Measurements from ENCODE around the gene CMPK1. TPM values are rescaled to one million over a fixed set of nuclear protein-coding genes. Genes with fewer than 3 reads are reported as not detected.

CMPK1 gene
- total and polyA plus RNA-seq, 2 experiments from 2014 or later, result 114 to 206 TPM

DNA sequence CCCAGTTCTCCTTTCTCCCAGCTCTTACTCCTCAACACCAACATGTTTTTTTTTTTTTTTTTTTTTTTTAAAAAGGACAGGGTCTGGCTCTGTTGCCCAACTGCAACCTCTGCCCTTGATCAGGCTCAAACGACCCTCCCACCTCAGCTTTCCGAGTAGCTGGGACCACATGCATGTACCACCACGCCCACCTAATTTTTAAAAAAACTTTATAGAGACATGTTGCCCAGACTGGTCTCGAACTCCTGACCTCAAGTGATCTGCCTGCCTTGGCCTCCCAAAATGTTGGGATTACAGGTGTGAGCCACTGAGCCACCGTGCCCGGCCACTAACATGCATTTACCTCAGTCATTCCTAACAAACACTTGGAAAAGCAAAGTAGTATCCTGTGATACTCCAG, 51.4 kb downstream of the CMPK1 start:
- no peak overlapping the region for H3K4me3 ChIP-seq
- no peaks in the 10 kb centered on the region for H3K9me2 ChIP-seq (replicated peaks; ENCODE audit: insufficient read depth)
- H3K4me1 ChIP-seq (ENCODE audit: insufficient read depth), result peaks cover 13% of the 10 kb centered on the region
- no peak overlapping the region for H2AFZ ChIP-seq
- TF ChIP-seq CTCF (IDR thresholded peaks at IDR 0.05; ENCODE audit: poor library complexity) (no peak), EZH2 (IDR thresholded peaks at IDR 0.05; ENCODE audit: borderline replicate concordance) (no peak), EZH2phosphoT487 (IDR thresholded peaks at IDR 0.05; ENCODE audit: low read depth, severe bottlenecking, unreplicated experiment) (no peak)
- no peak for DNase-seq (ENCODE audit: low spot score)
- WGBS (ENCODE audit: low lambda C conversion rate, missing lambda C conversion rate), result 87% methylated on average over 6 of the region's 6 CpGs
- no peaks in the 10 kb centered on the region for H3K9me3 ChIP-seq (ENCODE audit: low read depth)
- H3K27me3 ChIP-seq, result no peaks in the 10 kb centered on the region
- H3K4me2 ChIP-seq, result no peak overlapping the region
- H3K36me3 ChIP-seq (replicated peaks; ENCODE audit: insufficient read depth, low read depth), result no peaks in the 10 kb centered on the region
- H4K20me1 ChIP-seq (ENCODE audit: insufficient read depth, poor library complexity, severe bottlenecking), result no peaks in the 10 kb centered on the region
- no peaks in the 10 kb centered on the region for H3K79me2 ChIP-seq
- H3K27ac ChIP-seq, result no peak overlapping the region

GRCh38 chr1:47386268-47386667, 52.7 kb downstream of the CMPK1 start:
- no peaks in the 10 kb centered on the region for H3K9me2 ChIP-seq (replicated peaks; ENCODE audit: insufficient read depth)
- DNase-seq (ENCODE audit: low spot score), result no peak
- TF ChIP-seq EZH2 (IDR thresholded peaks at IDR 0.05; ENCODE audit: borderline replicate concordance), result no peak
- no peak for TF ChIP-seq CTCF (IDR thresholded peaks at IDR 0.05; ENCODE audit: poor library complexity)
- no peak for TF ChIP-seq EZH2phosphoT487 (IDR thresholded peaks at IDR 0.05; ENCODE audit: low read depth, severe bottlenecking, unreplicated experiment)
- H3K4me3 ChIP-seq, result no peak overlapping the region
- no peaks in the 10 kb centered on the region for H3K79me2 ChIP-seq
- H3K9me3 ChIP-seq (ENCODE audit: low read depth), result no peaks in the 10 kb centered on the region
- no peak overlapping the region for H3K27ac ChIP-seq
- WGBS (ENCODE audit: low lambda C conversion rate, missing lambda C conversion rate), result 97% methylated on average over 5 of the region's 5 CpGs
- H3K4me2 ChIP-seq, result no peak overlapping the region
- H3K27me3 ChIP-seq, result no peaks in the 10 kb centered on the region
- peaks cover 15% of the 10 kb centered on the region for H3K4me1 ChIP-seq (ENCODE audit: insufficient read depth)
- H2AFZ ChIP-seq, result no peak overlapping the region
- H3K36me3 ChIP-seq (replicated peaks; ENCODE audit: insufficient read depth, low read depth), result no peaks in the 10 kb centered on the region
- no peaks in the 10 kb centered on the region for H4K20me1 ChIP-seq (ENCODE audit: insufficient read depth, poor library complexity, severe bottlenecking)

- H3K9me3 ChIP-seq (ENCODE audit: low read depth), result no peaks in the 10 kb centered on the region
- no peak overlapping the region for H2AFZ ChIP-seq
- no peaks in the 10 kb centered on the region for H3K79me2 ChIP-seq
- WGBS (ENCODE audit: low lambda C conversion rate, missing lambda C conversion rate), result 46% methylated on average over 10 of the region's 10 CpGs
- H3K4me3 ChIP-seq, result no peak overlapping the region
- H3K27me3 ChIP-seq, result no peaks in the 10 kb centered on the region
- no peaks in the 10 kb centered on the region for H4K20me1 ChIP-seq (ENCODE audit: insufficient read depth, poor library complexity, severe bottlenecking)
- H3K36me3 ChIP-seq (replicated peaks; ENCODE audit: insufficient read depth, low read depth), result no peaks in the 10 kb centered on the region
- peaks cover 15% of the 10 kb centered on the region for H3K4me1 ChIP-seq (ENCODE audit: insufficient read depth)
- H3K9me2 ChIP-seq (replicated peaks; ENCODE audit: insufficient read depth), result no peaks in the 10 kb centered on the region
- DNase-seq (ENCODE audit: low spot score), result no peak
- peak overlapping the region; percentile 52 for H3K27ac ChIP-seq
- peak overlapping the region; percentile 29 for H3K4me2 ChIP-seq
- TF ChIP-seq EZH2phosphoT487 (IDR thresholded peaks at IDR 0.05; ENCODE audit: low read depth, severe bottlenecking, unreplicated experiment) (no peak), EZH2 (IDR thresholded peaks at IDR 0.05; ENCODE audit: borderline replicate concordance) (no peak), CTCF (IDR thresholded peaks at IDR 0.05; ENCODE audit: poor library complexity) (no peak)
Observed at GRCh38 chr1:47388030-47388890, 54.7 kb downstream of the CMPK1 start.

Data from hepatocyte (in vitro differentiated cells).